Left cardiac atrium (tissue), 4 donors: Measurements from ENCODE around the gene CSF2RB. TPM values are rescaled to one million over a fixed set of nuclear protein-coding genes. Genes with fewer than 3 reads are reported as not detected.

Experiments used
- ATAC-seq, 2 donors: fragments of 200-7000 bp; cut with Tn5 transposase; one replicate each; pipeline ENCODE4 v1.9.1; 2020; ENCODE audit warnings: mild to moderate bottlenecking in 2 of 2, moderate library complexity in 2 of 2
- DNase-seq: peaks from one replicate; pipeline ENCODE4 v3.0.0-alpha.2; 2020
- intact Hi-C, 2 donors: fragments of 100-400 bp; cut with DNase I; formaldehyde crosslinking; loops; one replicate each; pipeline versions ENCODE4 v1.14.1 to v1.15.1; 2022 to 2023
- total RNA-seq, 2 donors: library from RNA; stranded (reverse); fragmentation: NEBNext Ultra II Directional; extraction: Animal tissue kit (Norgen Biotek cat#: 25700); gene quantifications; one replicate each; pipeline ENCODE4 v1.2.1, GENCODE V29; 2021
- donor health status: DM: no; HTN: yes; CAD: no.
- donor health status: DM: no; HTN: yes; CAD: no; lungs with severe emphysema.
- donor health status: DM: yes; HTN: yes; CAD: no.
- donor health status: Dilated cardiomyopathy.

CSF2RB gene
- total RNA-seq, 2 donors from 2014 or later = 4.7 to 6.0 TPM

GRCh38 chr22:36911887-36912661 lies 1.4 kb upstream of the CSF2RB start:
- ATAC-seq = peak in 1 of 2 donors; percentile 22
- DNase-seq = no peak
- intact Hi-C loops = no loop called here

DNA sequence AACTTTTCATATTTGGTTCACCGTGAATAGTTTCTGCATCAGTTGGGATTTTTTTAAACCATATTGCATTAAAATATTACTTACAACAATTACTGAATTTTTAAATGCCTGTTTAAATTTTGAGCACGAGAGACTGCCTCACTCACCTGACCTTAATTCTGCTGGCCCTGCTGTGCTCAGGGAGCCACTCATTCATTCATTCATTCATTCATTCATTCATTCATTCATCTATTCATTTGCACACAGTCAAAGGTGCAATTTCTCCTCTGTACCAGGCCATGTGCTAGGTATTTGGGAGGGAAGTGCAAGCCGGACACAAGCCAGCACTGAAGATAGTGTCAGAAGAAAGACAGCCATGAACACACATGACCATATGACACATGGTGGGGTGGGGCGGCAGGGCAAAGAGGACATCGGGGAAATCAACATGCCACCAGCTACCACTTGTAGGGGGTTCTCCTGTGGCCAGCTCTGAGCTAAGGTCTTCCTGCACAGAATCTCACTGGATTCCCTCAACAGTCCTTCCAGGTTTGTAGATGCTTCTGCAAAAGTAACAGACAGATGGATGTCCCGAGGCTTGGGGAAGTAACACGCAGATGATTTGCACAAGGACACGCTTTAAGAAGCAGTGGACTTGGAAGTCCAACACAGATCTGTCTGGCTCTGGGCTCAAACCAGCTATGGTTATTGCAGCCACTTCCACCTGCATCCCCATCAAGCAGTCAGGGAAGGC lies 568 bp upstream of the CSF2RB start:
- intact Hi-C loops = no loop called here
- ATAC-seq = peak; percentile 34 to 38
- DNase-seq = no peak

GRCh38 chr22:36914390-36914752 lies 943 bp downstream of the CSF2RB start:
- intact Hi-C loops = no loop called here
- no peak for ATAC-seq
- DNase-seq = no peak

- intact Hi-C loops = no loop called here
- DNase-seq (no peak), ATAC-seq (no peak)
These were observed 2.6 kb downstream of the CSF2RB start for GRCh38 chr22:36916034-36916433.

GRCh38 chr22:36918586-36919284 lies 5.3 kb downstream of the CSF2RB start:
- intact Hi-C loops = no loop called here
- DNase-seq = no peak
- no peak for ATAC-seq

GRCh38 chr22:36921309-36922104 lies 8.1 kb downstream of the CSF2RB start:
- peak; percentile 23 to 33 for ATAC-seq
- intact Hi-C loops = no loop called here
- no peak for DNase-seq

DNA sequence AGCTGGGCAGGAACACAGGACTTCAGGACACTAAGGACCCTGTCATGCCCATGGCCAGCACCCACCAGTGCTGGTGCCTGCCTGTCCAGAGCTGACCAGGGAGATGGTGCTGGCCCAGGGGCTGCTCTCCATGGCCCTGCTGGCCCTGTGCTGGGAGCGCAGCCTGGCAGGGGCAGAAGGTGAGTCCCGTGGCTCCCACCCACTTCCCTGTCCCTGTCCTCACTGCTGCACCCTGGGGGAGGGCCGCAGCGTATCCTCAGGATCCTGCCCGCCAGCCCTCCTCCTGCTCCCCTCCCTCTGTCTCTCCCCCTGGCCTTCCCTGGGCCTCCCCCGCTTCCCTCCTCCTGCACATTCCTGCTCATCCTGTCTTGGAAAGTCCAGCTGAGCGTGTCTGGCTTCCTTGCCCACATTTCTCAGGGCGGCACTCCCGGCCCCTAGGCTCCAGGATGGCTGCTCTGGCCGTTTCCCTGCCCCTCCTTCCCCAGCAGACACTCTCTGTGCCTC lies 8.7 kb downstream of the CSF2RB start:
- no peak for DNase-seq
- intact Hi-C loops = no loop called here
- ATAC-seq = peak; percentile 38 to 60

- intact Hi-C loops = no loop called here
These were observed 9.3 kb downstream of the CSF2RB start for GRCh38 chr22:36922711-36923110.

GRCh38 chr22:36923131-36923788 lies 9.8 kb downstream of the CSF2RB start:
- intact Hi-C loops = no loop called here
- ATAC-seq (no peak), DNase-seq (no peak)

More at GRCh38 chr22:36922711-36923110, 9.3 kb downstream of the CSF2RB start:
- ATAC-seq (no peak), DNase-seq (no peak)

GRCh38 chr22:36924151-36924698 lies 10.8 kb downstream of the CSF2RB start:
- ATAC-seq = no peak
- DNase-seq = no peak
- intact Hi-C loops = no loop called here

DNA sequence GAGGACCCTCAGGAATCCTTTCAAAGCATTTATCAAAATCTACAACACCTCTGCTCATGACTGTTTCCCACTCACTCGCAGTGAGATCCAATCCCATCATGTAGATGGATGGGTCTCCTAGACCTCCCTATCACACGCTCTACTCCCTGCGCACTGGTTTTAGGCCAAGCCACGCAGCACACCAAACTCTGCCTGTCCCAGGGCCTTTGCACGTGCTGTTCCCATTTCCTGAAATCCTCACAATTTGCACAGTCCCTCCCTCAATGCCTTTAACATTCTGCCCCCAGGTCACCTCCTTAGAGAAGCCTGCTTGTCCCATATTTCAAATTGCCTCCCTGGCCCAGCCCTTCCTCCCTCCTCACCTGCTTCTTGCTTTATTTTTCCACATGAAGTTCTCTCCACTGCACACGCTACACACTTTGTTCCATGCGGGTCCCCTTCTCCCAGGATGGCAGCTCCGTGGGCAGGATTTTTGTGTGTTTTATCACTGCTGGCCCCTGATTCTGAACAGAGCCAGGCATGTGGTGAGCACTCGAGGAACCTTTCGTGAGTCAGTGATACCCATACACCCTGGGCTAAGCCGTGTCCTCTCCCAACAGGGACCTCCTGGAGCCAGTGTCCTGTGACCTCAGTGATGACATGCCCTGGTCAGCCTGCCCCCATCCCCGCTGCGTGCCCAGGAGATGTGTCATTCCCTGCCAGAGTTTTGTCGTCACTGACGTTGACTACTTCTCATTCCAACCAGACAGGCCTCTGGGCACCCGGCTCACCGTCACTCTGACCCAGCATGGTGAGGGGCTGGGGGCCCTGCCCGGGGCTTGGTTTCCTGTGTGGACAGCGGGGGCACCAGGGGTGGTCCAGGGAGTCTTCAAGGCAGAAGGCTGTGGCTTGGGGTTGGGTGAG lies 12.2 kb downstream of the CSF2RB start:
- intact Hi-C loops = no loop called here
- DNase-seq = no peak
- no peak for ATAC-seq

GRCh38 chr22:36926309-36926708 lies 12.9 kb downstream of the CSF2RB start:
- DNase-seq (no peak), ATAC-seq (no peak)
- intact Hi-C loops = no loop called here

DNA sequence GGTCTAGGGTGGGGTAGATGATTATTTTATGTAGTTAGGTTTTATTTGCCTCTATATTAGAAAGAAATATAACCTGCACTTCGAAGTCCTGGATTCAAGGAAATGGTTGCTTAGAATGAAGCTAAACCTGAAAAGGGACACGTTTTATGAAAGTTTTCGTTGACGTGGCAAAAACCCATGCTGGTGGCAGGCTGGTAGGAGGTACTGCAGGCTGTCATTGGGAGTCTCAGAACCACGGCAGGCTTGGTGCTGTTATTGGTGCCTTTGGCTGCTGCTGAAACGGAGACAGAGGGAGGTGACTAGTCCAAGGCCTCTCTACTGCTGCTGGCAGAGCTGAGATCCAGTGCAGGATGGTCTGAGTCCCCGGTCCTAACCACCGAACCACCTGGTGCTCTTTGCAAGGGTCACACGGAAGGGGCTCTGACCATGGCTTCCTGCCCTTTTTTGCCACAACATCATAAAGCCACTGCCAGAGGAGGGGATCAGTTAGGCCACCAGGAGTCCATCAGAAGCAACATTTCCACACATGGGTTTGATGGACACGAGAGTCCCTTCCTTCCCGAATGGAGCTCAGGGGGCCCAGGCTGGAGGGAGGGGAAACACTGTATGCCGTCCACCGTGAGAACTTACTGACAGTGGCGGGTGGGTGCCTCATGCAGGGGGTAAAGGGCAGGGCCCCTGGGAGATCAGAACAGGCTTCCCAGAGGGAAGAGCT lies 13.4 kb downstream of the CSF2RB start:
- intact Hi-C loops = no loop called here
- DNase-seq = no peak

GRCh38 chr22:36927671-36928070 lies 14.2 kb downstream of the CSF2RB start:
- intact Hi-C loops = no loop called here
- ATAC-seq (no peak), DNase-seq (no peak)

More for the DNA sequence above, 13.4 kb downstream of the CSF2RB start:
- no peak for ATAC-seq

GRCh38 chr22:36928196-36928595 lies 14.8 kb downstream of the CSF2RB start:
- intact Hi-C loops = no loop called here
- DNase-seq = no peak

DNA sequence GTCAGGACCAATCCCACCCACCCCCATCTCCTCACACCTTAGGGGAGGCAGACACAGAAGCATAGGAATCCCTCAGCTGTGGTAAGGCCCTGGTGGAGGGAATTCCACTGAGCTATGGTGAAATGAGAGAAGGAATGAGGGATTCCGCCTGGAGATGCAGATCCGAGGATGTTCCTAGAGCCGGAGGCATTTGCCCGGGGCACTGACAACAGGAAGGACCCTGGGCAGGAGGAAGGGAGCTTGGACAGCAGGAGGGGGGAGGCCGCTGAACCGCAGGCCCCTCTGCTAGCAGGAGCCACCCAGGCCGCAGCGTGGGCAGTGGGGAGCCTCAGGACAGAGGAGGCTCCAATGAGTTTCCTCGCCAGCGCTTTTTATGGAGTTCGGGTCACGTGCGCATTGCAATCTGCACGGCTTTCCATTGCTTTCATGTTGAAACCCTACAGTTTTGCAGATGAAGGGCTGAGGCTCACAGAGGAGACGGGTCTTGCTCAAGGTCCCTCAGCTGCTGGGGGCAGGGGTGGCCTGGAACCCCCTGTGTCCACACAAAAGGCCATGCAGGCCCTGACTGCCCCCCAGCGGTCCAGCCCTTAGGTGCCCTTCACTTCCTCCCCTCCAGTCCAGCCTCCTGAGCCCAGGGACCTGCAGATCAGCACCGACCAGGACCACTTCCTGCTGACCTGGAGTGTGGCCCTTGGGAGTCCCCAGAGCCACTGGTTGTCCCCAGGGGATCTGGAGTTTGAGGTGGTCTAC lies 15.5 kb downstream of the CSF2RB start:
- ATAC-seq (no peak), DNase-seq (no peak)
- intact Hi-C loops = no loop called here

More at GRCh38 chr22:36928196-36928595, 14.8 kb downstream of the CSF2RB start:
- ATAC-seq = no peak
